H1 (cell line): ENCODE data around the gene PRUNE1. TPM values are rescaled to one million over a fixed set of nuclear protein-coding genes. Genes with fewer than 3 reads are reported as not detected.

Experiments used
- CTCF ChIA-PET: fragments of 300-600 bp; sonication (Branson Sonifier 250); formaldehyde crosslinking; loops from one replicate; lab custom pipeline; 2021; ENCODE audit not compliant: partially characterized antibody; lab: Charles Lee
- POLR2A ChIA-PET: fragments of 300-600 bp; sonication (Branson Sonifier 250); formaldehyde crosslinking; loops from one replicate; lab custom pipeline; 2021; ENCODE audit warnings: inconsistent platforms; ENCODE audit not compliant: partially characterized antibody; lab: Charles Lee
- DNase-seq, 2 experiments: peaks; one replicate each; pipeline versions ENCODE4 v3.0.0 to v3.0.0-alpha.2; 2010 to 2022; ENCODE audit warnings: low spot score in 2 of 2, low read depth in 1 of 2, mixed read lengths in 1 of 2
- FAIRE-seq: peaks from 2 replicates; lab custom pipeline; 2011; peaks lifted over from hg19 to GRCh38; lab: Jason Lieb, UNC
- H2AFZ ChIP-seq: 2 replicates; pipeline ENCODE4 v1.8.1; 2012; ENCODE audit warnings: low read length, inconsistent platforms
- H2AK5ac ChIP-seq: 2 replicates; pipeline ENCODE4 v1.6.1; 2013; ENCODE audit warnings: low read depth, low read length
- H2BK120ac ChIP-seq: replicated peaks from 2 replicates; pipeline ENCODE3; 2013; ENCODE audit warnings: low read depth, low read length, inconsistent platforms
- H2BK12ac ChIP-seq: 2 replicates; pipeline ENCODE4 v1.6.1; 2013; ENCODE audit warnings: low read depth, low read length
- H2BK15ac ChIP-seq: 2 replicates; pipeline ENCODE4 v1.6.1; 2013; ENCODE audit warnings: low read length
- H2BK20ac ChIP-seq: 2 replicates; pipeline ENCODE4 v1.6.1; 2013; ENCODE audit warnings: low read length
- H2BK5ac ChIP-seq: 2 replicates; pipeline ENCODE4 v1.6.1; 2013; ENCODE audit warnings: low read depth, low read length
- H3K14ac ChIP-seq: 2 replicates; pipeline ENCODE4 v1.6.1; 2013; ENCODE audit warnings: inconsistent platforms; ENCODE audit not compliant: insufficient read length
- H3K18ac ChIP-seq: 2 replicates; pipeline ENCODE4 v1.6.1; 2013; ENCODE audit warnings: low read length; ENCODE audit errors: extremely low read depth
- H3K23ac ChIP-seq: 2 replicates; pipeline ENCODE4 v1.6.1; 2013; ENCODE audit warnings: inconsistent platforms; ENCODE audit not compliant: insufficient read length
- H3K23me2 ChIP-seq: 2 replicates; pipeline ENCODE4 v1.6.1; 2013; ENCODE audit warnings: low read depth, low read length
- H3K27ac ChIP-seq: 2 replicates; pipeline ENCODE4 v1.6.1; 2011; ENCODE audit warnings: low read depth, low read length, inconsistent platforms
- H3K27me3 ChIP-seq, 4 experiments: replicated peaks in 1 of 4; 1 replicate in 1 of 4; 2 replicates in 3 of 4; pipeline versions ENCODE4 v1.6.1 to v1.8.1; 2011 to 2013; ENCODE audit warnings: low read length in 3 of 4, mild to moderate bottlenecking in 3 of 4, inconsistent platforms in 2 of 4, mixed read lengths in 2 of 4, moderate library complexity in 1 of 4; ENCODE audit not compliant: control insufficient read depth in 3 of 4, insufficient read depth in 3 of 4; ENCODE audit errors: extremely low read depth in 1 of 4
- H3K36me3 ChIP-seq, 4 experiments: 2 replicates each; pipeline versions ENCODE4 v1.6.1 to v1.8.1; 2011 to 2013; ENCODE audit warnings: mild to moderate bottlenecking in 4 of 4, low read length in 3 of 4, moderate library complexity in 2 of 4, control low read depth in 1 of 4, inconsistent platforms in 1 of 4; ENCODE audit not compliant: insufficient read depth in 4 of 4, control insufficient read depth in 2 of 4
- H3K4ac ChIP-seq: replicated peaks from 2 replicates; pipeline ENCODE3; 2013; ENCODE audit warnings: low read length, low read depth, mixed read lengths, inconsistent platforms; ENCODE audit not compliant: insufficient read length
- H3K4me1 ChIP-seq, 4 experiments: replicated peaks in 1 of 4; 1 replicate in 1 of 4; 2 replicates in 3 of 4; pipeline versions ENCODE4 v1.6.1 to v1.8.1; 2011 to 2013; ENCODE audit warnings: low read length in 3 of 4, inconsistent platforms in 2 of 4, mixed read lengths in 1 of 4; ENCODE audit not compliant: insufficient read depth in 4 of 4, control insufficient read depth in 3 of 4
- H3K4me2 ChIP-seq, 2 experiments: 2 replicates each; pipeline versions ENCODE4 v1.6.1 to v1.8.1; 2011 to 2013; ENCODE audit warnings: low read depth in 2 of 2, low read length in 2 of 2, control low read depth in 1 of 2, inconsistent platforms in 1 of 2, mild to moderate bottlenecking in 1 of 2; ENCODE audit not compliant: insufficient read depth in 1 of 2
- H3K4me3 ChIP-seq, 4 experiments: fragments of 200-600, 300-600 bp in 1 of 4; sonication (generic), shearing (Covaris generic), sonication (Bioruptor Twin) in 1 of 4; 2 replicates each; pipeline versions ENCODE4 v1.5.1 to v1.8.1; 2011 to 2016; ENCODE audit warnings: low read length in 4 of 4, low read depth in 3 of 4, control low read depth in 2 of 4, inconsistent platforms in 2 of 4, mild to moderate bottlenecking in 2 of 4, mixed read lengths in 1 of 4, moderate library complexity in 1 of 4; ENCODE audit not compliant: insufficient read depth in 2 of 4; ENCODE audit errors: extremely low read depth in 1 of 4
- H3K56ac ChIP-seq: replicated peaks from 2 replicates; pipeline ENCODE3; 2013; ENCODE audit warnings: low read depth, mild to moderate bottlenecking, mixed read lengths, low read length, inconsistent platforms; ENCODE audit not compliant: insufficient read length
- H3K79me1 ChIP-seq: 2 replicates; pipeline ENCODE4 v1.6.1; 2013; ENCODE audit warnings: low read depth, low read length, control low read depth
- H3K79me2 ChIP-seq, 2 experiments: 2 replicates each; pipeline versions ENCODE4 v1.6.1 to v1.8.1; 2012 to 2013; ENCODE audit warnings: low read length in 2 of 2, mild to moderate bottlenecking in 2 of 2, inconsistent platforms in 1 of 2; ENCODE audit not compliant: insufficient read depth in 2 of 2, control insufficient read depth in 1 of 2
- H3K9ac ChIP-seq, 4 experiments: replicated peaks in 1 of 4; 1 replicate in 1 of 4; 2 replicates in 3 of 4; pipeline versions ENCODE4 v1.6.1 to v1.8.1; 2011 to 2013; ENCODE audit warnings: low read depth in 3 of 4, low read length in 3 of 4, control low read depth in 2 of 4, mild to moderate bottlenecking in 2 of 4, moderate library complexity in 2 of 4, inconsistent platforms in 1 of 4; ENCODE audit errors: extremely low read depth in 1 of 4
- H3K9me3 ChIP-seq, 2 experiments: 2 replicates each; pipeline versions ENCODE4 v1.6.1 to v1.8.1; 2012 to 2013; ENCODE audit warnings: mild to moderate bottlenecking in 2 of 2, moderate library complexity in 2 of 2, control low read depth in 1 of 2, inconsistent platforms in 1 of 2, low read depth in 1 of 2, low read length in 1 of 2, mixed read lengths in 1 of 2; ENCODE audit not compliant: insufficient read depth in 2 of 2
- H4K20me1 ChIP-seq, 2 experiments: replicated peaks in 1 of 2; 2 replicates each; pipeline versions ENCODE3 to v1.8.1; 2011 to 2013; ENCODE audit warnings: inconsistent platforms in 2 of 2, low read length in 2 of 2, mild to moderate bottlenecking in 1 of 2; ENCODE audit not compliant: insufficient read depth in 2 of 2, control insufficient read depth in 1 of 2
- H4K5ac ChIP-seq: 2 replicates; pipeline ENCODE4 v1.6.1; 2013; ENCODE audit warnings: low read length, low read depth, mixed read lengths, inconsistent platforms; ENCODE audit not compliant: insufficient read length
- H4K8ac ChIP-seq: 2 replicates; pipeline ENCODE4 v1.8.0; 2013; ENCODE audit warnings: mild to moderate bottlenecking, moderate library complexity, low read length, inconsistent platforms; ENCODE audit not compliant: insufficient read depth; ENCODE audit errors: extremely low read depth
- H4K91ac ChIP-seq: replicated peaks from 2 replicates; pipeline ENCODE3; 2013; ENCODE audit warnings: low read length, mixed read lengths, inconsistent platforms; ENCODE audit not compliant: insufficient read length
- FOSL1 ChIP-seq: IDR thresholded peaks from 2 replicates; pipeline ENCODE4 v1.6.1; 2011; ENCODE audit warnings: mild to moderate bottlenecking, low read depth, low read length, moderate library complexity; ENCODE audit not compliant: insufficient read depth
- NANOG ChIP-seq: IDR thresholded peaks from 2 replicates; pipeline ENCODE4 v1.6.1; 2011; ENCODE audit warnings: low read length, low read depth, mild to moderate bottlenecking, inconsistent platforms; ENCODE audit not compliant: insufficient read depth, poor library complexity, severe bottlenecking
- TBP ChIP-seq: IDR thresholded peaks from 2 replicates; pipeline ENCODE4 v1.6.1; 2011; ENCODE audit warnings: low read depth, low read length, improper control_type of control experiment
- YY1 ChIP-seq: IDR thresholded peaks from 2 replicates; pipeline ENCODE4 v1.6.1; 2011; ENCODE audit warnings: low read depth, mild to moderate bottlenecking, low read length
- WGBS, 2 experiments: shearing (Covaris generic) in 1 of 2; methylation state at CpG; one replicate each; pipeline versions ENCODE4 v1.1.6 to v1.1.7; 2013 to 2015; ENCODE audit warnings: low lambda C conversion rate in 2 of 2, mixed read lengths in 2 of 2, inconsistent platforms in 1 of 2, low coverage in 1 of 2, missing lambda C conversion rate in 1 of 2; ENCODE audit not compliant: insufficient replicate concordance in 2 of 2, insufficient coverage in 1 of 2, insufficient read length in 1 of 2; ENCODE audit errors: extremely low coverage in 1 of 2, missing lambda C conversion rate in 1 of 2; 5-methylcytosine and 5-hydroxymethylcytosine counted together
- polyA plus RNA-seq, 7 experiments: library from polyadenylated mRNA; depleted of rRNA in 3 of 7; stranded (reverse) in 5 of 7; unstranded in 2 of 7; fragments of >200 nt in 5 of 7; fragments of 200-250 nt in 2 of 7; gene quantifications; 1 replicate in 5 of 7; 2 replicates in 1 of 7; 4 replicates in 1 of 7; pipeline versions ENCODE4 v1.2.1 to v1.2.3, GENCODE V29; 2011 to 2013; ENCODE audit warnings: missing spikeins in 2 of 7, mixed read lengths in 2 of 7
- total RNA-seq: library from RNA; stranded (reverse); fragmentation: NEBNext Ultra II Directional; extraction: Animal tissue kit (Norgen Biotek cat#: 25700); gene quantifications from 2 replicates; pipeline ENCODE4 v1.2.1, GENCODE V29; 2021

PRUNE1 gene
- total and polyA plus RNA-seq, 2 of the 8 experiments (the other 6 are each of a cell fraction or from before 2014, with no cell fraction given): 32.8 to 54.2 TPM

DNA sequence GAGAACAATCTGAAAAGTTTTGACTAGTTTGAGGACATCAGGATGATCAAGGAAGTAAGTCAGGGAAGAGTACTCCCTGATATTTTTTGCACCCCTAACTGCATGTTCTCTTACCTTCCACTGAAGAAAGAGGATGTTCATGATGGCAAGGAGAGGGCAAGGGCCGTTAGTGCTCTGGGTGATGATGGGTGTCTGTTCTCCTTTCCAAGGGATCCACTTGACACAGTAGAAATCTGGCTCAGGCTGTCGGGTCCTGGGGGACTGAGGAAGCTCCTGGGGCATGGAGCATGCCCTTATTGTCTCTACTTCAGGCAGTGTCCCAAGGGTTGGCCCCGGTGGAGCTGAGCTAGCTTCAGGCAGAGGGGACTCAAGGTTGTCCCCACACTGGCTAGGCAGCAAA, 6.2 kb upstream of the PRUNE1 start:
- H3K14ac ChIP-seq: no peak overlapping the region
- H3K79me1 ChIP-seq: no peaks in the 10 kb centered on the region
- no peak overlapping the region for H3K4ac ChIP-seq
- DNase-seq (no peak), FAIRE-seq (no peak)
- H3K27me3 ChIP-seq: no peaks in the 10 kb centered on the region
- no peak overlapping the region for H3K18ac ChIP-seq
- H3K56ac ChIP-seq: no peak overlapping the region
- H4K20me1 ChIP-seq: no peaks in the 10 kb centered on the region
- no peak overlapping the region for H2BK5ac ChIP-seq
- no peak overlapping the region for H4K8ac ChIP-seq
- H4K91ac ChIP-seq: no peak overlapping the region
- H4K5ac ChIP-seq: no peak overlapping the region
- H3K4me2 ChIP-seq: no peak overlapping the region
- 95% methylated on average over 3 of the region's 3 CpGs; no CpG with 5 or more reads in 1 of the 2 experiments for WGBS, 2 experiments
- ChIA-PET CTCF (interaction anchor here (1.1 to 7.8 kb wide), 3 partner anchors 8 to 20 kb away, joined by 4 to 142 read pairs (median 4); partner anchors contain the start of gene ANXA9), POLR2A (interaction anchor here (0.9 kb wide), 1 partner anchor 423 kb away, joined by 4 read pairs; no protein-coding TSS in a partner anchor)
- H3K79me2 ChIP-seq: no peaks in the 10 kb centered on the region
- no peak overlapping the region for H2AK5ac ChIP-seq
- no peak overlapping the region for H3K27ac ChIP-seq
- peaks cover 0 to 6% (median 4%) of the 10 kb centered on the region in 4 experiments; a peak in 4 of 7 replicates for H3K4me1 ChIP-seq
- no peak overlapping the region for H2BK120ac ChIP-seq
- no peak overlapping the region for H2BK15ac ChIP-seq
- H3K23me2 ChIP-seq: peaks cover 3% of the 10 kb centered on the region; the same call in 1 of the 2 replicates
- no peak overlapping the region for H2BK20ac ChIP-seq
- H2AFZ ChIP-seq: no peak overlapping the region
- no peak overlapping the region for H2BK12ac ChIP-seq
- no peak overlapping the region for H3K23ac ChIP-seq
- H3K4me3 ChIP-seq: no peak overlapping the region
- peaks cover 0 to 7% (median 5%) of the 10 kb centered on the region in 4 experiments; a peak in 6 of 8 replicates for H3K36me3 ChIP-seq
- H3K9me3 ChIP-seq: no peaks in the 10 kb centered on the region
- no peak for TF ChIP-seq YY1
- TF ChIP-seq TBP: no peak
- TF ChIP-seq NANOG: no peak
- TF ChIP-seq FOSL1: no peak
- no peak overlapping the region for H3K9ac ChIP-seq
